ENCODE measurements around the gene TTYH3. TPM values are rescaled to one million over a fixed set of nuclear protein-coding genes. Genes with fewer than 3 reads are reported as not detected.

The TTYH3 gene
- total RNA-seq, 4 donors from 2014 or later = 16.7 to 23.8 (median 21.4) TPM

DNA sequence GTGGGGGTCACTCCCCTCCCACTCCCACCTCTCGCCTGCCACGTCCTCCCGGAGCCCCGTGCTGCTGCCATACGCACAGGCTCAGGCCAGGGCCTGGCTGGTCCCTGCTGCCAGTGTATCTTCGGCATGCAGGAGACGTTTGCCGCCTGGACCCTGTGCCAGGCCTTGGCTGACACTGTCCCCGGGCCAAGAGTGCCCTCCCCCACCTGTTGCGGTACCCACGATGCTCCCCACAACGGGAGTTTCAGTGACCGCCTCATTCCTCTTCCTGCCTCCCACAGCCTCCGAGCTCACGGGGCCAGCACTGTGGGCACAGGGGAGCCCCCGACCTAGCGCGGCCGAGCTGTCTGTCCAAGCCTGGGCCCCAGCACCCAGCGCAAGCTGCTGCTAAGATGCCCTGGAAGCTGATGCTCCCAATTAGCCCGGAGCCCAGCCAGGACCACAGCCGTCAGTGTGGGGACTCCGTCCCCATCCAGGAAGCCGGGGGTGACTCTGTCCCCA is 7.4 kb downstream of the TTYH3 start:
- WGBS, 2 donors = 93 to 100% methylated on average over 3 to 21 of the region's 24 CpGs
- DNase-seq = no peak

GRCh38 chr7:2639695-2640481 is 8.1 kb downstream of the TTYH3 start:
- Histone ChIP-seq H3K4me1 (peaks cover 60 to 90% of the 10 kb centered on the region in 2 donors), H3K9me3 (no peaks in the 10 kb centered on the region), H3K27ac (peak overlapping the region; percentile 95 to 98 (median 98)), H3K4me3 (replicated peaks in 1 of 3) (no peak overlapping the region), H3K36me3 (no peaks in the 10 kb centered on the region), H3K27me3 (no peaks in the 10 kb centered on the region)
- TF ChIP-seq CTCF (IDR thresholded peaks at IDR 0.05) = no peak
- no peak for TF ChIP-seq POLR2A (IDR thresholded peaks at IDR 0.05)
- 85 to 98% methylated on average over 7 to 14 of the region's 37 CpGs for WGBS, 2 donors
- intact Hi-C loops (cut with DNase I) = loop anchor here (5.0 kb wide), 1 partner anchor 83 kb away; the partner anchor contains the start of genes BRAT1 and IQCE
- no peak for DNase-seq

More for the DNA sequence above, 7.4 kb downstream of the TTYH3 start:
- Histone ChIP-seq H3K27me3 (no peaks in the 10 kb centered on the region), H3K4me3 (replicated peaks in 1 of 3) (no peak overlapping the region), H3K4me1 (peaks cover 64 to 90% of the 10 kb centered on the region in 2 donors), H3K36me3 (no peaks in the 10 kb centered on the region), H3K27ac (peak overlapping the region; percentile 8 to 98 (median 98)), H3K9me3 (no peaks in the 10 kb centered on the region)
- intact Hi-C loops (cut with DNase I) = no loop called here
- no peak for TF ChIP-seq POLR2A (IDR thresholded peaks at IDR 0.05)
- no peak for TF ChIP-seq CTCF (IDR thresholded peaks at IDR 0.05)

- Histone ChIP-seq H3K9me3 (no peaks in the 10 kb centered on the region), H3K36me3 (no peaks in the 10 kb centered on the region), H3K27me3 (no peaks in the 10 kb centered on the region), H3K27ac (peak overlapping the region; percentile 95 to 98 (median 98)), H3K4me3 (replicated peaks in 1 of 3) (no peak overlapping the region), H3K4me1 (peaks cover 54 to 90% of the 10 kb centered on the region in 2 donors)
- DNase-seq = peak; percentile 96 to 99
- TF ChIP-seq POLR2A (IDR thresholded peaks at IDR 0.05) (peak in 1 of 2 donors; percentile 68), CTCF (IDR thresholded peaks at IDR 0.05) (peak in 3 of 6 experiments; percentile 23 to 35 (median 30))
- intact Hi-C loops (cut with DNase I) = loop anchor here (5.0 kb wide), 1 partner anchor 83 kb away; the partner anchor contains the start of genes BRAT1 and IQCE
- 50 to 60% methylated on average over 2 to 8 of the region's 12 CpGs for WGBS, 2 donors
Observed at GRCh38 chr7:2640482-2640830, 8.7 kb downstream of the TTYH3 start.

DNA sequence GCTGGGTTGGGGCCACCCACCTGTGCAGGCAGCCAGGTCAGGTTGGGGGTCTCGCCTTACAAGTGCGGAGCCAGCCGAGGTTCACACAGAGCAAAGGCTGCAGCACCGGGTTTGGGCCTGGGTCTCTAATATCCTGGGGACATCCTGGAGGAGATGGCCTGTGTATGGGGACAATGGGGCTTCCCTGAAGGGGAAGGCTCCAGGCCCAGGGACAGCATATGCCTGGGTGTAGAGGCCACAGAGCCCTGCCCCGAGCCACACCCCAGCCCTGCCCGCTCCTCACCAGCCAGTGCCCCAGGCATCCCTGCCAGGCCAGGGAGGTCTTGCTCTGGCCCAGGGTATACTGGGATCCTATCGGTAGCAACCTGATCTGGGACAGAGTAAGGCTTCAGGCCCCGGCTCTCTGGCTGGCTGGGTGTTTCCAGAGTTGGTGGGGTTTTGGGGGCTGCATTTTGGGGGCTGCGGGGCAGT is 9.1 kb downstream of the TTYH3 start:
- WGBS, 2 donors = 20 to 48% methylated on average over 1 to 3 of the region's 9 CpGs
- intact Hi-C loops (cut with DNase I) = loop anchor here (5.0 kb wide), 1 partner anchor 84 kb away; the partner anchor contains the start of genes BRAT1 and IQCE
- Histone ChIP-seq H3K27me3 (no peaks in the 10 kb centered on the region), H3K27ac (peak overlapping the region; percentile 95 to 98 (median 98)), H3K4me3 (replicated peaks in 1 of 3) (no peak overlapping the region), H3K9me3 (no peaks in the 10 kb centered on the region), H3K36me3 (no peaks in the 10 kb centered on the region), H3K4me1 (peaks cover 50 to 87% of the 10 kb centered on the region in 2 donors)
- DNase-seq = peak; percentile 65 to 72
- no peak for TF ChIP-seq CTCF (IDR thresholded peaks at IDR 0.05)
- TF ChIP-seq POLR2A (IDR thresholded peaks at IDR 0.05) = no peak

All from thyroid gland (tissue), 4 donors.